Stimulated activated CD4-positive, alpha-beta T cell treated with anti-CD3 and anti-CD28 coated beads, Interleukin-15, amount 100 ng/mL, for 1 hour (primary cell): ENCODE results near the gene ADGRD1.

ENCODE experiments used
- DNase-seq, 2 donors: peaks; one replicate each; pipeline ENCODE4 v3.0.0-alpha.2; 2020; ENCODE audit warnings: low read depth in 1 of 2, low spot score in 1 of 2

The ADGRD1 gene

GRCh38 chr12:131020326-131021153, 66.8 kb downstream of the ADGRD1 start:
- no peak for DNase-seq

- no peak for DNase-seq
These were observed 67.4 kb downstream of the ADGRD1 start for GRCh38 chr12:131021154-131021541.

GRCh38 chr12:131024026-131024425, 70.3 kb downstream of the ADGRD1 start:
- no peak for DNase-seq

- DNase-seq: no peak
These were observed 71.0 kb downstream of the ADGRD1 start for GRCh38 chr12:131024721-131025120.

- DNase-seq: no peak
These were observed 71.5 kb downstream of the ADGRD1 start for GRCh38 chr12:131025234-131025633.

GRCh38 chr12:131025939-131026702, 72.4 kb downstream of the ADGRD1 start:
- no peak for DNase-seq

- DNase-seq: no peak
These were observed 73.0 kb downstream of the ADGRD1 start for GRCh38 chr12:131026754-131027153.

- no peak for DNase-seq
These were observed 73.6 kb downstream of the ADGRD1 start for GRCh38 chr12:131027264-131027663.

- DNase-seq: no peak
These were observed 74.3 kb downstream of the ADGRD1 start for GRCh38 chr12:131027876-131028586.

- no peak for DNase-seq
These were observed 75.1 kb downstream of the ADGRD1 start for GRCh38 chr12:131028587-131029338.

- DNase-seq: no peak
These were observed 77.0 kb downstream of the ADGRD1 start for GRCh38 chr12:131030472-131031328.

- no peak for DNase-seq
These were observed 78.5 kb downstream of the ADGRD1 start for GRCh38 chr12:131032082-131032750.

GRCh38 chr12:131033486-131033885, 79.8 kb downstream of the ADGRD1 start:
- DNase-seq: no peak

GRCh38 chr12:131033886-131034482, 80.3 kb downstream of the ADGRD1 start:
- DNase-seq: no peak

- no peak for DNase-seq
These were observed 81.0 kb downstream of the ADGRD1 start for GRCh38 chr12:131034631-131035244.

- no peak for DNase-seq
These were observed 81.6 kb downstream of the ADGRD1 start for GRCh38 chr12:131035245-131035681.

GRCh38 chr12:131038159-131038558, 84.5 kb downstream of the ADGRD1 start:
- no peak for DNase-seq
